ENCODE results near the gene C3AR1.
"Not testable (repeated sequence)": the region's sequence is repeated elsewhere in the genome, so short reads cannot be mapped to it uniquely, and the experiment has no call there.

The C3AR1 gene

DNA sequence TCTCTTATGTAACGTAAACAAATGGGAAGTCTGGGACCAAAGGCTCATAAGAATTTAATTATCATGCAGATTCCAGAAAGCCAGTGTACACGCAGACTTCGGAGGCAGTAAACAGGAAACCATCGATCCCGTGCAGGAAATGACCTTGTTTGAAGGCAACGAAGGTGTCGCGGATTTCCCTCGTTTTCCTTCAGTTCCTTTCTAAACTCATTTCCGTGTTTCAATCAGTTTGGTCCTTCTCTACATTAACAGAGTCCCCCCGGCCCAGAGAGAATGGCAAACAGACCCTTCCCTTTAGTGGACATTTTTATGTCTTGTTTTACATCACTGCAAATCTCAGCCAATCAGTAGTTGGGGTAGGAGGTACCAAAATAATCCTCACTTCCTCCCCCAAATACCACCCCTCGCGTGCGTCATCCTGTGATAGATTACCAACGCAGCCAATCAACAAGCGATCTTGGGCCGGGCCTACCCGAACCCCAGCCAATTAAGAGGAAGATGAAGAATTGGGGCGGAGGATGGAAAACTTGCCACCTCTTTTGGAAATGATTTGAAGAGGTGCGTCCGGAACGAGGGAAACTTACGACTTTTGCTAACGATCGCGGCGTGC is 39.8 kb downstream of the C3AR1 start:
- DNase-seq: peak; percentile 97

DNA sequence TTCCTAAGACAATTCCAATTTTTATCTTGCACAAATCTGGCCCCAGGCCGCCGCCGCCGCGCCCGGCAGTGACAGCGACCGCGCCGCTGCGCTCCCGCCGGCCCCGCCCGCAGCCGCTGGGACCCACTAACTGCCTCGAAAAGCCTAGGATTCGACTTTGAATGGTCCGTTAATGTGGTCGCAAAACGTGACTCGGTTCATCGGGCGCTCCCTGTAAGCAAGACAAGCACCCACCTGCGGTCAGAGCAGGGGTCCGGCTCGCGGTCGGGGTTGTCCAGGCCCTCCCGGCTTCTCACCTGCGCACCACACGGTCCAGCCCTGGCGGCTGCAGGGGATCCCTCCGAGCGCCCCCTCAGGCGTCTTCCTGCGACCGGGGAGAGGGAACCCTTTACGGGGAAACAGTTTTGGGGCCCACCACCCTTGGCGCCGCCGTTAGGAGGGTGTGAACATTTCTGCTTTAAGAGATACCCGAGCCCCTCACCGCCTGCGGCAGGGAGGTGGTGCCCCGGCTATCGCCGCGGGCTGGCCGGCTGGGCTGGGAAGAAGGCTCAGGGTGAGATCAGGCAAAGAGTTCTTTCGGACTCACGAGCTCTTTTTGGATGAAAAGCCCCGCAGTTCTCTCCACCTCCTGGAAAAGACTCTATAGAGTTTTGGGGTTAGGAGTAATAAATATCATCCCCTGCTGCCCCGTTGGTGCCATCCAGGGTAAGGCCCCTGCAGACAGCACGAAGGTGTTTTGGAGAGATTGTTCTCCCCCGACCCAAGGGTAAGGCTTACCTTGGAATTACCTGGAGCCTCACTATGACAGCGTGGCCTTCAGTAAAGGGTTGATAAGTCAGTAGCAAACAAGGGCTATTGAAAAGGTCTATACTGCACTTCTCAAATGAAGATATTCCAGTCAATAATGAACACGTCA is 47.2 kb downstream of the C3AR1 start:
- DNase-seq: peak; percentile 83

DNA sequence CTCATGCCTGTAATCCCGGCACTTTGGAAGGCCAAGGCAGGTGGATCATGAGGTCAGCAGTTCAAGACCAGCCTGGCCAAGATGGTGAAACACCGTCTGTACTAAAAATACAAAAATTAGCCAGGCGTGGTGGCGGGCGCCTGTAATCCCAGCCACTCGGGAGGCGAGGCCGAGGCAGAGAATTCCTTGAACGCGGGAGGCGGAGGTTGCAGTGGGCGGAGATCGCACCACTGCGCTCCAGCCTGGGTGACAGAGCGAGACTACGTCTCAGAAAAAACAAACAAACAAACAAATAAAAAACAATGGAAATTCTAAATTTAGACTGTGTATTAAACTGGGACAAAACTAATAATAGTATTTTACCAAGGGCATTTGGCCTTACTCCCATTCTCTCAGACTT is 47.9 kb downstream of the C3AR1 start:
- not testable (repeated sequence) for DNase-seq

DNA sequence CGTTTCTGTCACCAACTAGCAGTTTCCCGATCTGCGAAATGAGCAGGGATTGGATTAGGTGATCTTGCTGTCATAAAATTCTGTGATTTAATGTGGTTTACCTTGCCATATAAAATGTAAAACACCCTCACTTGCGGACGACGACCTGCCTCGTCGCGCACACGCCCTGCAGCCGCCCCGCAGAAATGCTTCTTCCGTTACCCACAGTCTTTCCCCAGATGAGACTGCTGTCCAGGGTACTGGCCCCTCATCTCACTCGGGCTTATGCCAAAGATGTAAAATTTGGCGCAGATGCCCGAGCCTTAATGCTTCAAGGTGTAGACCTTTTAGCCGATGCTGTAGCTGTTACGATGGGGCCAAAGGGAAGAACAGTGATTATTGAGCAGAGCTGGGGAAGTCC is 51.3 kb downstream of the C3AR1 start:
- no peak for DNase-seq

DNA sequence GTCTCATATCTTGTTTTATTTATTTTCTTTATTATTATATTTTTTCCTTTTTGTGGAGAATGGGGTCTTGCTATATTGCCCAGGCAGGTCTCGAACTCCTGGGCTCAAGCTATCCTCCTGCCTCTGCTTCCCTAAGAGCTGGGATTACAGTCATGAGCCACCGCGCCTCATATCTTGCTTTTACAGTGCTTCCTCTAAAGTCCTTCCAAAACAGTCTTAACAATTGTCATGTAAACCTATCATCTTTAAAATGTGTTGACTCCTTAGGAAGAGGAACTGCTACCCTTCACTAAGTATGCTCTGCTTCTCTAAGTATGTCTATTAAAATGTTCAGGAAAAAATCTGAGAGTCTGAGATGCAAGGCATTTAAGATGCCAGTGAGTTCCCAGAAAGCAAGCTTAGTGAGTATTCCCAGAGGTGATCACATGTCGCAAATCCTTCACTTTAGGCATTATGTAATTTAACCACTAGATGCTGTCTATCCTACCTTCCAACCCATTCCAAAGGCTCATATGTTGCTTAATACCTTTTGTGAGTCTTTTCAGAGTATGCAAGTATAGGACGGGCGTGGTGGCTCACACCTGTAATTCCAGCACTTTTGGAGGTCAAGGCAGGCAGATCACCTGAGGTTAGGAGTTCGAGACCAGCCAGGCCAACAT is 53.4 kb downstream of the C3AR1 start:
- DNase-seq: no peak

DNA sequence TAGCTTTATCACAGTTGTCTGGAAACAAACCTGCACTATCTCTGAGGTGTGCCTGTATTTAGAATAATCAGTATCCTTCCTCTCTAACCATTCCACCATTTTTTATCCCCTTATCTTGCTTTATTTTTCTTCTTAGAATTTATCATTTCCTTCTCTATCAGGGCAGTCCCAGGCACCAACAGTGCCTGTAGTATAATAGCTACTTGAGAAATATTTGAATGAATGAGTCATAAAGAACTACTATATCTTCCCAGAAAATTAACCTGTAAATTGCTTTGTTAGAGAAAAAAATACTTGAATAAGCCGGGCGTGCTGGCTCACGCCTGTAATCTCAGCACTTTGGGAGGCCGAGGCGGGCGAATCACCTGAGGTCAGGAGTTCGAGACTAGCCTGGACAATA is 54.8 kb downstream of the C3AR1 start:
- DNase-seq: no peak

Data from retina (tissue), 1 donor.